CD14-positive monocyte (primary cell): Measurements from ENCODE around the gene IL17D. TPM values are rescaled to one million over a fixed set of nuclear protein-coding genes. Genes with fewer than 3 reads are reported as not detected.
A peak's percentile ranks its signal among the peaks of the same experiment; 100 is the strongest.

Experiments used
- DNase-seq, 3 donors: peaks; one replicate each; pipeline ENCODE4 v3.0.0-alpha.2; 2011 to 2022
- H2AFZ ChIP-seq: 2 replicates; pipeline ENCODE4 v1.6.0; 2012; ENCODE audit warnings: mild to moderate bottlenecking, low read depth, low read length, inconsistent platforms; ENCODE audit not compliant: insufficient read depth, poor library complexity, severe bottlenecking
- H3K27ac ChIP-seq, 2 donors: 1 replicate in 1 of 2; 2 replicates in 1 of 2; pipeline ENCODE4 v1.5.1; 2012 to 2013; ENCODE audit warnings: low read length in 2 of 2, control low read depth in 1 of 2, inconsistent platforms in 1 of 2, low read depth in 1 of 2, mild to moderate bottlenecking in 1 of 2
- H3K27me3 ChIP-seq, 2 donors: one replicate each; pipeline versions ENCODE4 v1.6.0 to v1.6.1; 2011 to 2013; ENCODE audit warnings: low read length in 2 of 2; ENCODE audit not compliant: control insufficient read depth in 2 of 2, insufficient read depth in 2 of 2
- H3K36me3 ChIP-seq, 2 donors: replicated peaks in 1 of 2; 1 replicate in 1 of 2; 2 replicates in 1 of 2; pipeline versions ENCODE4 v1.5.1 to v1.6.1; 2012 to 2013; ENCODE audit warnings: low read length in 2 of 2, control low read depth in 1 of 2, inconsistent platforms in 1 of 2, mild to moderate bottlenecking in 1 of 2; ENCODE audit not compliant: insufficient read depth in 2 of 2, control insufficient read depth in 1 of 2
- H3K4me1 ChIP-seq, 2 donors: 1 replicate in 1 of 2; 2 replicates in 1 of 2; pipeline versions ENCODE4 v1.5.1 to v1.6.1; 2012 to 2013; ENCODE audit warnings: low read length in 2 of 2, control low read depth in 1 of 2, inconsistent platforms in 1 of 2, mild to moderate bottlenecking in 1 of 2, moderate library complexity in 1 of 2; ENCODE audit not compliant: insufficient read depth in 2 of 2, control insufficient read depth in 1 of 2
- H3K4me2 ChIP-seq: replicated peaks from 2 replicates; pipeline ENCODE3; 2012; ENCODE audit warnings: low read length, moderate library complexity, mild to moderate bottlenecking; ENCODE audit not compliant: poor library complexity, severe bottlenecking; ENCODE audit errors: extremely low read depth
- H3K4me3 ChIP-seq, 3 experiments: fragments of 200-600 bp in 1 of 3; sonication (generic) in 1 of 3; replicated peaks in 1 of 3; 1 replicate in 2 of 3; 2 replicates in 1 of 3; pipeline ENCODE4 v1.5.1; 2011 to 2013; ENCODE audit warnings: low read length in 3 of 3, mild to moderate bottlenecking in 3 of 3, control low read depth in 2 of 3, low read depth in 2 of 3, inconsistent platforms in 1 of 3, moderate library complexity in 1 of 3
- H3K79me2 ChIP-seq: 2 replicates; pipeline ENCODE4 v1.6.0; 2012; ENCODE audit warnings: mild to moderate bottlenecking, control low read depth, inconsistent platforms, low read length, moderate library complexity; ENCODE audit not compliant: insufficient read depth
- H3K9ac ChIP-seq: 2 replicates; pipeline ENCODE4 v1.6.0; 2017; ENCODE audit warnings: low read length, mild to moderate bottlenecking; ENCODE audit not compliant: insufficient read depth, poor library complexity, severe bottlenecking
- H3K9me3 ChIP-seq, 2 donors: replicated peaks in 1 of 2; 1 replicate in 1 of 2; 2 replicates in 1 of 2; pipeline versions ENCODE4 v1.5.1 to v1.6.1; 2012 to 2013; ENCODE audit warnings: low read length in 2 of 2, control low read depth in 1 of 2; ENCODE audit not compliant: control insufficient read depth in 1 of 2, insufficient read depth in 1 of 2
- H4K20me1 ChIP-seq: 2 replicates; pipeline ENCODE4 v1.6.0; 2012; ENCODE audit warnings: mild to moderate bottlenecking, low read length, control low read depth, moderate library complexity; ENCODE audit not compliant: insufficient read depth
- H3K27ac Mint-ChIP-seq, 7 donors: one replicate each; pipeline ENCODE4 v1.8.0; 2020; ENCODE audit warnings: mild to moderate bottlenecking in 7 of 7, mixed read lengths in 7 of 7, moderate library complexity in 6 of 7, inconsistent platforms in 2 of 7
- H3K27me3 Mint-ChIP-seq, 3 donors: one replicate each; pipeline ENCODE4 v1.8.0; 2021 to 2022; ENCODE audit warnings: low read depth in 3 of 3, mild to moderate bottlenecking in 3 of 3, mixed read lengths in 3 of 3, moderate library complexity in 3 of 3, inconsistent platforms in 1 of 3
- H3K36me3 Mint-ChIP-seq, 2 donors: one replicate each; pipeline ENCODE4 v1.8.0; 2020; ENCODE audit warnings: mixed read lengths in 2 of 2, inconsistent platforms in 1 of 2, mild to moderate bottlenecking in 1 of 2
- H3K4me1 Mint-ChIP-seq: one replicate; pipeline ENCODE4 v1.8.0; 2020; ENCODE audit warnings: mild to moderate bottlenecking, mixed read lengths
- H3K4me3 Mint-ChIP-seq, 2 donors: one replicate each; pipeline ENCODE4 v1.8.0; 2020; ENCODE audit warnings: mild to moderate bottlenecking in 2 of 2, mixed read lengths in 2 of 2, moderate library complexity in 1 of 2
- H3K9me3 Mint-ChIP-seq, 7 donors: one replicate each; pipeline ENCODE4 v1.8.0; 2020 to 2022; ENCODE audit warnings: mixed read lengths in 7 of 7, mild to moderate bottlenecking in 6 of 7, moderate library complexity in 6 of 7, inconsistent platforms in 2 of 7
- CTCF ChIP-seq: fragments of 200-600 bp; IDR thresholded peaks from one replicate; pipeline ENCODE4 v1.8.0; 2022; ENCODE audit warnings: antibody characterized with exemption, mild to moderate bottlenecking
- WGBS: methylation state at CpG from one replicate; pipeline ENCODE4 v1.1.5; 2013; ENCODE audit warnings: missing lambda C conversion rate; ENCODE audit not compliant: insufficient coverage; 5-methylcytosine and 5-hydroxymethylcytosine counted together
- intact Hi-C, 2 donors: fragments of 100-400 bp; cut with micrococcal nuclease; formaldehyde crosslinking; loops; one replicate each; pipeline versions ENCODE4 v1.15.0 to v1.15.1; 2023
- polyA plus RNA-seq, 3 donors: library from polyadenylated mRNA; depleted of rRNA in 1 of 3; unstranded in 2 of 3; stranded (reverse) in 1 of 3; fragments of 300-500 nt in 2 of 3; fragments of >200 nt in 1 of 3; fragmentation: Illumina TruSeq in 2 of 3; gene quantifications; 1 replicate in 2 of 3; 2 replicates in 1 of 3; pipeline ENCODE4 v1.2.3, GENCODE V29; 2012 to 2021

IL17D gene
- polyA plus RNA-seq, 3 donors: not detected

- Histone ChIP-seq H3K9me3 (peaks cover 0 to 3% of the 10 kb centered on the region in 2 donors), H3K36me3 (no peaks in the 10 kb centered on the region), H2AFZ (no peak overlapping the region), H4K20me1 (no peaks in the 10 kb centered on the region), H3K27ac (no peak overlapping the region), H3K27me3 (peaks cover 22 to 30% of the 10 kb centered on the region in 2 donors), H3K4me2 (no peak overlapping the region), H3K9ac (no peak overlapping the region), H3K4me3 (no peak overlapping the region), H3K79me2 (no peaks in the 10 kb centered on the region), H3K4me1 (peaks cover 11 to 12% of the 10 kb centered on the region in 2 donors)
- WGBS: 97% methylated on average over 6 of the region's 6 CpGs
- H3K27ac Mint-ChIP-seq: no peak overlapping the region
- no peak for TF ChIP-seq CTCF
- H3K9me3 Mint-ChIP-seq: peaks cover 0 to 8% (median 4%) of the 10 kb centered on the region in 7 donors
- H3K27me3 Mint-ChIP-seq: peaks cover 33 to 43% (median 42%) of the 10 kb centered on the region in 3 donors
- peaks cover 0 to 2% of the 10 kb centered on the region in 2 donors for H3K36me3 Mint-ChIP-seq
- intact Hi-C loops: no loop called here
- H3K4me1 Mint-ChIP-seq: peaks cover 22% of the 10 kb centered on the region
- no peak for DNase-seq
- H3K4me3 Mint-ChIP-seq: peak overlapping the region in 1 of 2 donors; percentile 39
These were observed 3.2 kb upstream of the IL17D start for GRCh38 chr13:20700288-20700687.

- Histone ChIP-seq H3K4me1 (peaks cover 11 to 12% of the 10 kb centered on the region in 2 donors), H3K4me2 (no peak overlapping the region), H3K4me3 (no peak overlapping the region), H3K79me2 (no peaks in the 10 kb centered on the region), H3K9ac (no peak overlapping the region), H3K27me3 (peaks cover 22 to 30% of the 10 kb centered on the region in 2 donors), H3K36me3 (no peaks in the 10 kb centered on the region), H4K20me1 (no peaks in the 10 kb centered on the region), H3K27ac (no peak overlapping the region), H3K9me3 (peaks cover 0 to 3% of the 10 kb centered on the region in 2 donors), H2AFZ (no peak overlapping the region)
- no CpG with 5 or more reads among the region's 3 CpGs for WGBS
- intact Hi-C loops: no loop called here
- DNase-seq: peak in 1 of 3 donors; percentile 6
- no peak for TF ChIP-seq CTCF
- Mint-ChIP-seq H3K4me1 (peaks cover 20% of the 10 kb centered on the region), H3K27ac (no peak overlapping the region), H3K36me3 (peaks cover 0 to 2% of the 10 kb centered on the region in 2 donors), H3K9me3 (peaks cover 0 to 8% (median 4%) of the 10 kb centered on the region in 7 donors), H3K4me3 (peak overlapping the region in 1 of 2 donors; percentile 54), H3K27me3 (peaks cover 33 to 47% (median 45%) of the 10 kb centered on the region in 3 donors)
These were observed 2.0 kb upstream of the IL17D start for GRCh38 chr13:20701461-20701860.
